Astrocyte (in vitro differentiated cells and primary cell): ENCODE measurements around the gene COL28A1. TPM values are rescaled to one million over a fixed set of nuclear protein-coding genes. Genes with fewer than 3 reads are reported as not detected.

Experiments used
- DNase-seq: peaks from one replicate; pipeline ENCODE4 v3.0.0-alpha.2; 2010; ENCODE audit warnings: low read depth
- FAIRE-seq: peaks from 2 replicates; lab custom pipeline; 2011; peaks lifted over from hg19 to GRCh38; lab: Jason Lieb, UNC
- H2AFZ ChIP-seq: 2 replicates; pipeline ENCODE4 v1.6.0; 2012; ENCODE audit warnings: low read depth, low read length, inconsistent platforms
- H3K27ac ChIP-seq: 2 replicates; pipeline ENCODE4 v1.5.1; 2011; ENCODE audit warnings: low read depth, low read length, inconsistent platforms
- H3K27me3 ChIP-seq: 2 replicates; pipeline ENCODE4 v1.6.0; 2011; ENCODE audit warnings: low read length, inconsistent platforms; ENCODE audit not compliant: insufficient read depth
- H3K36me3 ChIP-seq: 2 replicates; pipeline ENCODE4 v1.5.1; 2011; ENCODE audit warnings: low read length, inconsistent platforms; ENCODE audit not compliant: insufficient read depth
- H3K4me1 ChIP-seq: 2 replicates; pipeline ENCODE4 v1.5.1; 2011; ENCODE audit warnings: low read length, inconsistent platforms; ENCODE audit not compliant: insufficient read depth
- H3K4me2 ChIP-seq: 2 replicates; pipeline ENCODE4 v1.6.0; 2012; ENCODE audit warnings: low read length, inconsistent platforms
- H3K4me3 ChIP-seq: 2 replicates; pipeline ENCODE4 v1.5.1; 2011; ENCODE audit warnings: low read depth, mild to moderate bottlenecking, low read length, inconsistent platforms; ENCODE audit not compliant: insufficient read depth
- H3K79me2 ChIP-seq: 2 replicates; pipeline ENCODE4 v1.6.0; 2012; ENCODE audit warnings: mild to moderate bottlenecking, low read length, inconsistent platforms; ENCODE audit not compliant: insufficient read depth
- H3K9ac ChIP-seq: 2 replicates; pipeline ENCODE4 v1.6.0; 2012; ENCODE audit warnings: mild to moderate bottlenecking, low read length, inconsistent platforms
- H3K9me3 ChIP-seq: 2 replicates; pipeline ENCODE4 v1.5.1; 2012; ENCODE audit warnings: low read depth, mild to moderate bottlenecking, low read length, inconsistent platforms; ENCODE audit not compliant: insufficient read depth
- H4K20me1 ChIP-seq: 2 replicates; pipeline ENCODE4 v1.6.0; 2012; ENCODE audit warnings: low read length, inconsistent platforms; ENCODE audit not compliant: insufficient read depth
- H3K27ac Mint-ChIP-seq: one replicate; pipeline ENCODE4 v1.8.0; 2021; ENCODE audit warnings: mild to moderate bottlenecking, mixed read lengths; ENCODE audit not compliant: unreplicated experiment
- H3K27me3 Mint-ChIP-seq: one replicate; pipeline ENCODE4 v1.8.0; 2021; ENCODE audit warnings: low read depth, mixed read lengths; ENCODE audit not compliant: unreplicated experiment
- H3K36me3 Mint-ChIP-seq: one replicate; pipeline ENCODE4 v1.8.0; 2021; ENCODE audit warnings: low read depth, mixed read lengths; ENCODE audit not compliant: unreplicated experiment
- H3K4me1 Mint-ChIP-seq: one replicate; pipeline ENCODE4 v1.8.0; 2021; ENCODE audit warnings: low read depth, mixed read lengths; ENCODE audit not compliant: unreplicated experiment
- H3K4me3 Mint-ChIP-seq: one replicate; pipeline ENCODE4 v1.8.0; 2021; ENCODE audit warnings: mild to moderate bottlenecking, moderate library complexity, mixed read lengths; ENCODE audit not compliant: unreplicated experiment
- H3K9me3 Mint-ChIP-seq: one replicate; pipeline ENCODE4 v1.8.0; 2021; ENCODE audit warnings: mild to moderate bottlenecking, mixed read lengths; ENCODE audit not compliant: unreplicated experiment
- EZH2 ChIP-seq: IDR thresholded peaks from 2 replicates; pipeline ENCODE4 v1.6.1; 2012; ENCODE audit warnings: mild to moderate bottlenecking, low read length, inconsistent platforms; ENCODE audit not compliant: insufficient read depth
- total RNA-seq: library from RNA; stranded (reverse); gene quantifications from 2 replicates; pipeline ENCODE4 v1.2.1, GENCODE V29; 2021
- TF ChIP-seq, protein P1 (sequence below): IDR thresholded peaks from 2 replicates; pipeline ENCODE4 v1.5.1; 2011; ENCODE audit warnings: low read depth, mild to moderate bottlenecking, inconsistent platforms, low read length, moderate library complexity; ENCODE audit not compliant: insufficient read depth

COL28A1 gene
- total RNA-seq, 1 donor from 2014 or later = 0.11 TPM

GRCh38 chr7:7335215-7335614 lies 200.5 kb downstream of the COL28A1 start:
- FAIRE-seq = no peak
- Histone ChIP-seq H3K27ac (no peak overlapping the region), H4K20me1 (no peaks in the 10 kb centered on the region), H2AFZ (no peak overlapping the region), H3K79me2 (no peaks in the 10 kb centered on the region), H3K4me3 (no peak overlapping the region), H3K36me3 (no peaks in the 10 kb centered on the region), H3K4me1 (no peaks in the 10 kb centered on the region), H3K9ac (no peak overlapping the region), H3K9me3 (no peaks in the 10 kb centered on the region), H3K4me2 (no peak overlapping the region), H3K27me3 (no peaks in the 10 kb centered on the region)
- no peak for DNase-seq
- Mint-ChIP-seq H3K27ac (no peak overlapping the region), H3K9me3 (no peaks in the 10 kb centered on the region), H3K4me1 (no peaks in the 10 kb centered on the region), H3K27me3 (peaks cover 2% of the 10 kb centered on the region), H3K36me3 (no peaks in the 10 kb centered on the region), H3K4me3 (no peak overlapping the region)
- no peak for TF ChIP-seq EZH2
- TF ChIP-seq, protein P1, sequence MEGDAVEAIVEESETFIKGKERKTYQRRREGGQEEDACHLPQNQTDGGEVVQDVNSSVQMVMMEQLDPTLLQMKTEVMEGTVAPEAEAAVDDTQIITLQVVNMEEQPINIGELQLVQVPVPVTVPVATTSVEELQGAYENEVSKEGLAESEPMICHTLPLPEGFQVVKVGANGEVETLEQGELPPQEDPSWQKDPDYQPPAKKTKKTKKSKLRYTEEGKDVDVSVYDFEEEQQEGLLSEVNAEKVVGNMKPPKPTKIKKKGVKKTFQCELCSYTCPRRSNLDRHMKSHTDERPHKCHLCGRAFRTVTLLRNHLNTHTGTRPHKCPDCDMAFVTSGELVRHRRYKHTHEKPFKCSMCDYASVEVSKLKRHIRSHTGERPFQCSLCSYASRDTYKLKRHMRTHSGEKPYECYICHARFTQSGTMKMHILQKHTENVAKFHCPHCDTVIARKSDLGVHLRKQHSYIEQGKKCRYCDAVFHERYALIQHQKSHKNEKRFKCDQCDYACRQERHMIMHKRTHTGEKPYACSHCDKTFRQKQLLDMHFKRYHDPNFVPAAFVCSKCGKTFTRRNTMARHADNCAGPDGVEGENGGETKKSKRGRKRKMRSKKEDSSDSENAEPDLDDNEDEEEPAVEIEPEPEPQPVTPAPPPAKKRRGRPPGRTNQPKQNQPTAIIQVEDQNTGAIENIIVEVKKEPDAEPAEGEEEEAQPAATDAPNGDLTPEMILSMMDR = no peak

DNA sequence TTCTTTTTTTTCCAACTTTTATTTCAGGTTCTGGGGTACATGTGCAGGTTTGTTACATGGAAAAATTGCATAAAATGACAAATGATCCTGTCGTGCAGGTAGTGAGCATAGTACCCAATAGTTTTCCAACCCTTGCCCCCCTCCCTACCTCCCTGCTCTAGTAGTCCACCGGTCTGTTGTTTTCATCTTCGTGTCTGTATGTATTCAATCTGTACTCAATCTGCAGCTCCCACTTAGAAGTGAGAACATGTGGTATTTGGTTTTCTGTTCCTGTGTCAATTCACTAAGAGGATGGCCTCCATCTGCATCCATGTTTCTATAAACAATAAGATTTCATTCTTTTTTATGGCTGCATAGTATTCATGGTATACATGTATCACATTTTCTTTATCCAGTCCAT lies 202.1 kb downstream of the COL28A1 start:
- H3K27ac Mint-ChIP-seq = no peak overlapping the region
- Histone ChIP-seq H4K20me1 (no peaks in the 10 kb centered on the region), H3K4me3 (no peak overlapping the region), H3K4me1 (no peaks in the 10 kb centered on the region), H3K4me2 (no peak overlapping the region), H3K27ac (no peak overlapping the region), H2AFZ (no peak overlapping the region), H3K9me3 (no peaks in the 10 kb centered on the region), H3K36me3 (no peaks in the 10 kb centered on the region), H3K9ac (no peak overlapping the region), H3K27me3 (no peaks in the 10 kb centered on the region), H3K79me2 (no peaks in the 10 kb centered on the region)
- TF ChIP-seq, protein P1 = no peak
- TF ChIP-seq EZH2 = no peak
- H3K9me3 Mint-ChIP-seq = no peaks in the 10 kb centered on the region
- no peaks in the 10 kb centered on the region for H3K4me1 Mint-ChIP-seq
- H3K4me3 Mint-ChIP-seq = no peak overlapping the region
- no peak for DNase-seq
- no peak for FAIRE-seq
- peaks cover 2% of the 10 kb centered on the region for H3K27me3 Mint-ChIP-seq
- no peaks in the 10 kb centered on the region for H3K36me3 Mint-ChIP-seq

DNA sequence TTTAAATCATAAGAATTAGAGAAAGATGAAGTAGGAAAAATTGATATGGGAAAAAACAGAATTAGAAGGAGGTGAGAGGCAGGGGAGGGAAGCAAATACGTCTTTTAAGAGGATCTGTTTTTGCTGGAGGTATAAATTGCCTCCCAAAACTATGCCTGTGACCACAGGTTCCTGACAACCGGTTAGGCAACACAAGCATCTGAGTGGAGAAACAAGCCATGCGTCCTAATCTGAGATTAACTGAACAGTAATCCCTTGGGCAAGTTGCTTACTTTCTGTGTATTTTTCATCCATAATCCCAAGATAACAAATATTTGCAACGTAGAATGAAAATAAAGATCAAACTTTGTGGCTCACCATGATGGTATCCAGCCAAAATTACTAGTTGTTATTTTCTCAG lies 204.2 kb downstream of the COL28A1 start:
- H3K36me3 Mint-ChIP-seq = no peaks in the 10 kb centered on the region
- no peak overlapping the region for H3K27ac ChIP-seq
- H3K4me3 Mint-ChIP-seq = no peak overlapping the region

More for the DNA sequence above, 204.2 kb downstream of the COL28A1 start:
- Mint-ChIP-seq H3K9me3 (peaks cover 2% of the 10 kb centered on the region), H3K27ac (no peak overlapping the region), H3K27me3 (peaks cover 2% of the 10 kb centered on the region), H3K4me1 (no peaks in the 10 kb centered on the region)
- H3K79me2 ChIP-seq = no peaks in the 10 kb centered on the region
- FAIRE-seq (no peak), DNase-seq (no peak)
- H4K20me1 ChIP-seq = no peaks in the 10 kb centered on the region
- no peak overlapping the region for H3K4me3 ChIP-seq
- no peaks in the 10 kb centered on the region for H3K36me3 ChIP-seq
- TF ChIP-seq, protein P1 = no peak
- no peak for TF ChIP-seq EZH2
- H3K4me1 ChIP-seq = no peaks in the 10 kb centered on the region
- H3K9ac ChIP-seq = no peak overlapping the region
- H3K27me3 ChIP-seq = no peaks in the 10 kb centered on the region
- no peaks in the 10 kb centered on the region for H3K9me3 ChIP-seq
- no peak overlapping the region for H3K4me2 ChIP-seq
- H2AFZ ChIP-seq = no peak overlapping the region
